ENCODE results near the gene VIPR2.

VIPR2 gene

GRCh38 chr7:159012353-159013069 is 132.2 kb downstream of the VIPR2 start (continued):
- TF ChIP-seq, protein P1, sequence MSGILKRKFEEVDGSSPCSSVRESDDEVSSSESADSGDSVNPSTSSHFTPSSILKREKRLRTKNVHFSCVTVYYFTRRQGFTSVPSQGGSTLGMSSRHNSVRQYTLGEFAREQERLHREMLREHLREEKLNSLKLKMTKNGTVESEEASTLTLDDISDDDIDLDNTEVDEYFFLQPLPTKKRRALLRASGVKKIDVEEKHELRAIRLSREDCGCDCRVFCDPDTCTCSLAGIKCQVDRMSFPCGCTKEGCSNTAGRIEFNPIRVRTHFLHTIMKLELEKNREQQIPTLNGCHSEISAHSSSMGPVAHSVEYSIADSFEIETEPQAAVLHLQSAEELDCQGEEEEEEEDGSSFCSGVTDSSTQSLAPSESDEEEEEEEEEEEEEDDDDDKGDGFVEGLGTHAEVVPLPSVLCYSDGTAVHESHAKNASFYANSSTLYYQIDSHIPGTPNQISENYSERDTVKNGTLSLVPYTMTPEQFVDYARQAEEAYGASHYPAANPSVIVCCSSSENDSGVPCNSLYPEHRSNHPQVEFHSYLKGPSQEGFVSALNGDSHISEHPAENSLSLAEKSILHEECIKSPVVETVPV (CRISPR knock-in tag; IDR thresholded peaks at IDR 0.05) = no peak
- TF ChIP-seq ARNTL (CRISPR knock-in tag; IDR thresholded peaks at IDR 0.05; ENCODE audit: borderline replicate concordance, low read depth) (no peak), ZNF70 (CRISPR knock-in tag; IDR thresholded peaks at IDR 0.05) (no peak), GLIS3 (CRISPR knock-in tag; IDR thresholded peaks at IDR 0.05) (no peak), TCF4 (CRISPR knock-in tag; IDR thresholded peaks at IDR 0.05; ENCODE audit: borderline replicate concordance) (no peak), TSHZ2 (CRISPR knock-in tag; IDR thresholded peaks at IDR 0.05) (no peak), BACH2 (CRISPR knock-in tag; IDR thresholded peaks at IDR 0.05; ENCODE audit: borderline replicate concordance) (no peak), ESRRG (CRISPR knock-in tag; IDR thresholded peaks at IDR 0.05) (no peak), ZFP30 (CRISPR knock-in tag; IDR thresholded peaks at IDR 0.05) (no peak), ZFP3 (CRISPR knock-in tag; IDR thresholded peaks at IDR 0.05) (no peak), OSR1 (CRISPR knock-in tag; IDR thresholded peaks at IDR 0.05) (no peak)

GRCh38 chr7:159011722-159012022 is 133.0 kb downstream of the VIPR2 start:
- TF ChIP-seq OSR1 (CRISPR knock-in tag; IDR thresholded peaks at IDR 0.05) = no peak
- no peak for TF ChIP-seq GLIS3 (CRISPR knock-in tag; IDR thresholded peaks at IDR 0.05)
- TF ChIP-seq TOX (CRISPR knock-in tag; IDR thresholded peaks at IDR 0.05; ENCODE audit: borderline replicate concordance) = no peak
- TF ChIP-seq ZC3H10 (CRISPR knock-in tag; IDR thresholded peaks at IDR 0.05) = no peak
- no peak for TF ChIP-seq POU6F1 (CRISPR knock-in tag; IDR thresholded peaks at IDR 0.05; ENCODE audit: borderline replicate concordance, low read depth)
- no peak for TF ChIP-seq RARB (CRISPR knock-in tag; IDR thresholded peaks at IDR 0.05)
- TF ChIP-seq ARNTL (CRISPR knock-in tag; IDR thresholded peaks at IDR 0.05; ENCODE audit: borderline replicate concordance, low read depth) = no peak
- no peak for TF ChIP-seq BACH2 (CRISPR knock-in tag; IDR thresholded peaks at IDR 0.05; ENCODE audit: borderline replicate concordance)
- no peak for TF ChIP-seq TCF4 (CRISPR knock-in tag; IDR thresholded peaks at IDR 0.05; ENCODE audit: borderline replicate concordance)
- TF ChIP-seq, protein P1 (CRISPR knock-in tag; IDR thresholded peaks at IDR 0.05) = no peak
- no peak for TF ChIP-seq CREB5 (CRISPR knock-in tag; IDR thresholded peaks at IDR 0.05; ENCODE audit: low read depth)
- no peak for TF ChIP-seq ZNF565 (CRISPR knock-in tag; conservative IDR thresholded peaks at IDR 0.05; ENCODE audit: low read depth)
- TF ChIP-seq TSHZ2 (CRISPR knock-in tag; IDR thresholded peaks at IDR 0.05) = no peak
- no peak for TF ChIP-seq ISL1 (CRISPR knock-in tag; IDR thresholded peaks at IDR 0.05)
- no peak for TF ChIP-seq ZNF8 (CRISPR knock-in tag; IDR thresholded peaks at IDR 0.05)
- TF ChIP-seq ZFP30 (CRISPR knock-in tag; IDR thresholded peaks at IDR 0.05) = no peak
- no peak for TF ChIP-seq ZNF70 (CRISPR knock-in tag; IDR thresholded peaks at IDR 0.05)
- no peak for ATAC-seq
